HG02588 (cell line): Measurements from ENCODE around the gene RFX2.
"Not testable (repeated sequence)": the region's sequence is repeated elsewhere in the genome, so short reads cannot be mapped to it uniquely, and the experiment has no call there.

Source experiments
- ATAC-seq: cut with Tn5 transposase; IDR thresholded peaks from one replicate; pipeline ENCODE4 v1.9.1; 2021; ENCODE audit warnings: mild to moderate bottlenecking, moderate library complexity; ENCODE audit not compliant: unreplicated experiment

The RFX2 gene

GRCh38 chr19:6076675-6077463, 33.4 kb downstream of the RFX2 start:
- no peak for ATAC-seq

GRCh38 chr19:6076291-6076665, 34.0 kb downstream of the RFX2 start:
- no peak for ATAC-seq

DNA sequence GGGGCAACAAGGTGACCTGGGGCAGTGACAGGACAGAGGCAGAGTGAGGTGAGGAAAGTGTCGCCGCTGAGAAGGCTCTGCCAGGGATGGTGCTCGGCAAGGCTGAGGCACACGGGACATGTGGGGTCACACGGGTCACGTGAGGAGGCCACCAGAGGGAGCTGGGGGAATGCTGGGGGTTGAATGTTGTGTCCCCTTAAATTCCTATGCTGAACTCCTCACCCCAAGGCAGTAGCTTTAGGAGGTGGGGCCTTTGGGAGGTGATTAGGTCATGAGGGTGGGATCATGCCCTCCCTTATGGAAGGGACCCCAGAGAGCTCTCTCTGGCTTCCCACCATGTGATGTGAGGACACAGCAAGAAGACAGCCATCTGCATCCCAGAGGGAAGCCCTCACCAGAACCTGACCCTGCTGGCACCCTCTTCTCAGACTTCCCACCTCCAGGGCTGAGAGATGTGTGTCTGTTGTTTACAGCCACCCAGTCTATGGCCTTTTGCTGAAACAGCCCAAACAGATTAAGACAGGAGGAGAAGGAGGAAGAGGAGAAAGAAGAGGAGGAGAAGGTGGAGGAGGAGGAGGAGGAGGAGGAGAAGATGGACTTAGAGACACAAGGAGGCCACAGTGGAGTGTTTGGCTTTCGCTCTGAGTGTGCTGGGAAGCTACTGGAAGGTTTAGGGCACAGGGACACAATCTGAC, 35.4 kb downstream of the RFX2 start:
- ATAC-seq = no peak

DNA sequence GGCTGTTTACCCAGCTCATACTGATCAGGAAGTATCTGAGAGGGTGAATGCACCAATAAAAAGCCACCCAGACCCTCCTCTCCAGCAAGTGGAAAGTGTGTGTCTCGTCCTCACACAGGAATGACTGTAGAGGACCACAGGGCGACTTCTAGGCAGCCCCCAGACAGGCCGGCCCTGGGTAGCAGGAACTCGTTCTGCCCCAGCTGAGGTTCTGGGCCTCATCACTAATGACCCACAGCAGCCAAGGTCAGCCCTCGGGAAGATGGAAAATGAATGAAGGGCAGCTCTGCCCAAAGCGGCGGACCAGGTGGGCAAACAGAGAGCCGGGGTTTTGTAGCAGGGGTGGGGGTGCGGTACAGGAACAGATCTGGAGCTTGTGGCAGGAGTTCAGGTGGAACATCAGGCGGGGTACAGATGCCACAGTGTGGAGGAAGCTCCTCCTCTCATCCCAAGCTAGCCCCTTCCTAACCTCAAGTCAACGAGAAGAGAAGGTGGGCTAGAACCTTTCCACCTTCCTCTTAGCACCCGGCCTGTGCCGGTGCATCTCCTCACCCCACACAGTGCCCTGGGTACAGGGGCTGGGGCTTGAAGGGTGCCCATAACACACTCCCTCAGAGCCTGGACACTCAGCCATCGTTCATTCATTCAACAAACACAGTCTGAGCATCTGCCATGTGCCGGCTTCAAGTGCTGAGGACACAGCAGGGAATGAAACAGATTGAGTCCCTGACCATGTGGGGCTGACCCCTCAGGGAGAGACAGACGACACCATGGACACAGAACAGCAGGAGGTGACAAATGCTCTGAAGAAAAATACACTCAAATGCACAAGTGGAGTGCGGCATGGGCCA, 36.2 kb downstream of the RFX2 start:
- ATAC-seq = no peak

GRCh38 chr19:6073233-6073632, 37.1 kb downstream of the RFX2 start:
- ATAC-seq = not testable (repeated sequence)

GRCh38 chr19:6071875-6072274, 38.4 kb downstream of the RFX2 start:
- ATAC-seq = no peak

DNA sequence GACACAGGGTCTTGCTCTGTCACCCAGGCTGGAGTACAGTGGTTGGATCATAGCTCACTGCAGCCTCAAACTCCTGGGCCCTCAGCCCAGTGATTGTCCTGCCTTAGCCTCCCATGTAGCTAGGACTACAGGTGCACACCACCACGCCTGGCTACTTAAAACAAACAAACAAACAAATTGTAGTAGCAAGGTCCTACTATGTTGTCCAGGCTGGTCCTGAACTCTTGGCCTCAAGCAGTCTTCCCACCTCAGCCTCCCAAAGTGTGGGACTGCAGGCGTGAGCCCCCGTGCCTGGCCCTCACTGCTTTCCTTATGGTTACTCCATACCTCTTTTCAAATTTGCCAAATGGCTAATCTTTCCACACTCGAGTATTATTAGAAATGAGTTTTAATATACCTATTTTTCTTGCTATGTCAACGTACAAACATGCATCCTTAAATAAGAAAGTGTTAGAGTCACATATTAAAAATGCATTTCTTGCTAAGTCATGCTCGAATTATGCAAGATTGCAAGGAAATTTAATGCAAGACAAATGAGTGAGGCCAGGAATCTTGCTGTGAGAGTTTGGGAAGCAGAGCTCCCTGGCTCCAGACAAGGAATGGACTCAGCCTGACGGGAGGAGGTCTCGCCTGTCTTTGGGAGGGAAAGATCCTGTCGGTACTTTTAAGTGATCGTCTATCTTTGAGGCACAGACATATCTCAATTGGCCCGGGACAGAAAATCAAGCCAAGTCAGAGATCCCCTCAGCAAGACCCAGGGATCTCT, 39.4 kb downstream of the RFX2 start:
- ATAC-seq = no peak

- ATAC-seq = no peak
Measured at GRCh38 chr19:6070207-6070681, 40.1 kb downstream of the RFX2 start.

DNA sequence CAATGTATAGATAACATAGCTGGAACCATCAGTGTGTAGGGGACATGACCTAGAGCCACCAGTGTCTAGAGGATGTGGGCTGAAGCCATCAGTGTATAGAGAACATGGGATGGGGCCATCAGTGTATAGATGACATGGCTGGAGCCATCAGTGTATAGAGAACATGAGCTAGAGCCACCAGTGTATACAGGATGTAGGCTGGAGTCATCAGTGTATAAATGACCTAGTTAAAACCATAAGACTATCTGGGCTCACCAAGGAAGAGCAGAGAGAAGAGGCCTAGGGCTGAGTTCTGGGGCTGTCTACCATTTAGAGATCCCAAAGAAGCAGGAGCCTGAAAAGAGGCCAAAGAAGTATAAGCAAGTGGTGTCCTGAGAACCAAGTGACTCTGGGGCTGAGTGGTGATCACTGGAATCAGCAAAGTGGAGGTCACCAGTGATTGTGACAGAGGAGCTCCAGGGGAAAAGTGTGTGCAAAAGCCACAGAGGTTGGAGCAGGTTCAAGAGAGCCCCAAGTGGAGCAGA, 41.0 kb downstream of the RFX2 start:
- ATAC-seq = no peak

- ATAC-seq = no peak
Measured at GRCh38 chr19:6068711-6069110, 41.6 kb downstream of the RFX2 start.

GRCh38 chr19:6067975-6068374, 42.3 kb downstream of the RFX2 start:
- ATAC-seq = no peak

- no peak for ATAC-seq
Measured at GRCh38 chr19:6066661-6067646, 43.3 kb downstream of the RFX2 start.

DNA sequence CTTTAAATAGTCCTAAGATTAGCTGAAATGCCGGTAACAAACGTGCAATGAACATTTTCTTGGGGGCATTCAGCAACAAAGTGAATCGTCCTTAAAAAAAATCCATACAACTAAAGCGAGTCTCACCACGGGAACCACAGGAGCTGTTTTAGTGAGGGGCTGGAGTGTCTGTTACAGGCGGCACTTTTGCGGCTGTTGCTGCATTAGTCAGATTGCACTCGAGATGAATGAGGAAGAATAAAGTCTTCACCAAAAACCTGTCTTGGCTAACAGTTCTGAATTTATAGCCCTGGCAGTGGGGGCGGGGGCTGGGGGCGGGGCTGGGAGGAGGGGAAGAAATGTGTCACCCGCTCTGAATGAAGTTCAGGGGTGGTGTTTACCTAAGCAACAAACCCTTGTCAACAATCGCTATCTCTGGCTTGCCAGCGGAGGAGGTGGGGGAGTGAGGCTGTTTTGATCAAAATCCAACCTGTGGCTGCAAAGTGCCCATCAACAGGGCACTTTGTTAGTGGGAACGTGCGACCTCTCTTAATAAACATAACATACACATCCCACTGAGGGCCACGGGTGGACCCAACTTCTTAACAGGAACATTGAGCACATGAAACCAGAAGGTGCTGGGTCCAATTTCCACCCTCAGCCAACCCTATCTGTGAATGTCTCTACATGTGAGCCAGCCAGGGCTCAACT, 44.5 kb downstream of the RFX2 start:
- no peak for ATAC-seq

DNA sequence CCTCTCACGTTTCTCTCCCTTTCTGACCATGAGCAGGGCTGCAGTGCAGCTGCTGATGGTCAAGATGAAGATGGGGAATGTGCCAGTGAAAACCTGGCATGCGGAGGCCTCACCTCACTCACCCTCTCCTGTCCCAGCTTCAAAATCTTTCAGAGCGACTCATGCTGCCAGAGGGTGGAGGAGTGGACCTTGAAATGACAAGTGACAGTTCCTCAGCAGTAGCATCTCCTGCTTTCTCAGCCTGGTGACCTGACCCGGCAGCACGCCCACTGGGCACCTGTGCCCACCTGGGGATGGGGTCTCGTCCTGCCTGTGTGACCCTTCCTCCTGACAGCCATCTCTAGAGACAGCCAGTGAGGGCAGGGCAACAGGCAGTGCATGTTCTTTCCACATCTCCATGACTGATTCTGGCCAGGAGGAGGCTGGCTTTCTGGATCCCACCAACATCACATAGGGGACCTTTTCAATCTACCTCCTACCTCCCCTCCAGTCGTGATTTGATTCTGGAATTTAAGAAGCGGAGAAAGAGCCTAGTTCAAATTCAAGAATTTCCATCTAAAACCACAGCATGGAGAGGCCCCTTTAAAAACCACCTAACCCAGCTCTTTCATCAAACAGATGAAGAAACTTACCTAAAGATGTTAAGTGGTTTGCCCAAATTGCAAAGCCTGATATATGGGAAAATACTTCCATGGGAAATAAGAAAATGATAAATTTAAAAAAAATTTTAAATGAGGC, 45.8 kb downstream of the RFX2 start:
- ATAC-seq = no peak

- no peak for ATAC-seq
Measured at GRCh38 chr19:6063576-6064335, 46.5 kb downstream of the RFX2 start.

DNA sequence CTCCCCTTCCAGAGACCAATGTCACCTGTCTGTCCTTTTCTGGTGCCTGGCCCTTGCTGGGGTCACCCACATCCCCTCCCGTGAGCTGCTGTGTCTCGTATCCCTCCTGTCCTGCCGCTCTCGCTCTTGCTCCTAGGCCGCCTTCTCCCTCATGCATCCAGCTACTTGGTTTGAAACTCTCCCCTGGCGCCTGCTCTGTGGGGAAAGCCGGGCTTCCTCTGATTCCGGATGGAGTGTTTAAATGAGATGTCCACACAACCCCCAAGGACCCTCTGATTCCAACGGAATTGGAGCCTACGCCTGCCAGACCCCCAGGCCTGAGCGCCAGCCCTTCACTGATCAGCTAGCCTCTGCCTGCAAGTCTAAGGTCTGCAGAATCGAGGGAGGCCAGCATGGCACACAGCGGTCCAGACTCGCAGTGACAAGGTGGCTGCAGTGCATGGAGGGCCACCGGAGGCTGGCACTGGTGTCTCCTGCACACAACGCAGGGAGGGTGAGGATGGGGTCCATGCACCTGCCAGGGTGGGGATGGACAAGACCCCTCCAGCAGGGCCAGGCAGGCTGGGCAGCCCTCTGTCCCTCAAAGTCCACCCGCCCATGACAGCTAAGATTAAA, 47.2 kb downstream of the RFX2 start:
- ATAC-seq = no peak

- ATAC-seq = no peak
Measured at GRCh38 chr19:6062274-6062673, 48.0 kb downstream of the RFX2 start.
